Fibroblast of skin of right quadriceps (primary cell): ENCODE results near the gene GCNA.
A peak's percentile ranks its signal among the peaks of the same experiment; 100 is the strongest.
"Not testable (repeated sequence)": the region's sequence is repeated elsewhere in the genome, so short reads cannot be mapped to it uniquely, and the experiment has no call there.

Experiments
- DNase-seq: peaks from one replicate; pipeline ENCODE4 v3.0.0-alpha.2; 2013

The GCNA gene

DNA sequence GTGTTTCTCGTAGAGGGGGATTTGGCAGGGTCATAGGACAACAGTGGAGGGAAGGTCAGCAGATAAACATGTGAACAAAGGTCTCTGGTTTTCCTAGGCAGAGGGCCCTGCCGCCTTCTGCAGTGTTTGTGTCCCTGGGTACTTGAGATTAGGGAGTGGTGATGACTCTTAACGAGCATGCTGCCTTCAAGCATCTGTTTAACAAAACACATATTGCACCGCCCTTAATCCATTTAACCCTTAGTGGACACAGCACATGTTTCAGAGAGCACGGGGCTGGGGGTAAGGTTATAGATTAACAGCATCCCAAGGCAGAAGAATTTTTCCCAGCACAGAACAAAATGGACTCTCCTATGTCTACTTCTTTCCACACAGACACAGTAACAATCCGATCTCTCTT lies 66.2 kb downstream of the GCNA start:
- not testable (repeated sequence) for DNase-seq

- DNase-seq, result no peak
Measured at GRCh38 chrX:71650333-71650969, 72.2 kb downstream of the GCNA start.

DNA sequence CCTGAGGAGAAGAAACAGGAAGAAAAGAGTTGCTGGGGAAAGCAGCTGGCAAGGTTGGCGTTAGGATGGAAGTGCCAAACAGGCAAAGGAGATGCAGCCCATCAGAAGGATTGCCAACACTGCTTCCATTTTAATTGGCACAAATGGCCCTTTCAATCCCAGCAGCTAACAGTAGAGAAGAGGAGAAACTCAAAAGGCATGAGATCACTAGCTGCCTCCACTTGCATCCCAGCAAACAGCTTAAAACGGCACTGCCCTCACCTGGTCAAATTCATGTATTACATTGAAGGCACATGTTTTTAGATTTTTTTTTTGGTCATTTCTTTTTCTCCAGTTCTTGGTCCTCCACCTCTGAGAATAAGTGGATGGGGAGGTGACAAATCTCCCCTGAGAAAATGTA lies 74.2 kb downstream of the GCNA start:
- DNase-seq, result peak; percentile 34

- no peak for DNase-seq
Measured at GRCh38 chrX:71653344-71653743, 75.1 kb downstream of the GCNA start.

- no peak for DNase-seq
Measured at GRCh38 chrX:71657267-71657666, 79.0 kb downstream of the GCNA start.

GRCh38 chrX:71659342-71659741 lies 81.1 kb downstream of the GCNA start:
- DNase-seq, result no peak

DNA sequence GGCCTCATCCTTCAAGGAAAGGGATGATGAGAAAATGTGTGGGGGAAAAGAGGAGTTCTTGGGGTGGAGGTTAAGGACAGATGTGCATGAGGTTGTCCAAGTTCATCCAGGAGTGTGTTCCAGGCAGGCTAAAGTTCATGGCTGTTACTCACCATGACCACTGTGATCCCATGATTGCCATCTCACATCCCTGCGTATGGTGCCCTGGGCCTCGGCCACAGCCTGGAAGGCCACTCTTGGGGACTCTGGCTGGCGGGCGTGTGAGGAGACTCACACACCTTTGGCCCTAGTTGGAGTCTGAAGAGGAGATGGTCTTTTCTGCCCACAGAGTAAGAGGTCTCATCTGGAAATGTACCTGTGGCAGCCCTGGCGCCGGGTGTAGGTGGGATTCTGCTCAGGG lies 81.7 kb downstream of the GCNA start:
- no peak for DNase-seq

GRCh38 chrX:71660562-71661416 lies 82.6 kb downstream of the GCNA start:
- DNase-seq, result no peak

- no peak for DNase-seq
Measured at GRCh38 chrX:71661919-71662318, 83.7 kb downstream of the GCNA start.

GRCh38 chrX:71662654-71663053 lies 84.4 kb downstream of the GCNA start:
- not testable (repeated sequence) for DNase-seq
